ENCODE data around the gene TET2.

TET2 gene

GRCh38 chr4:105208561-105208960 is 61.9 kb downstream of the TET2 start:
- TF ChIP-seq CTCF (conservative IDR thresholded peaks at IDR 0.05): no peak
- no peak for TF ChIP-seq ZFX (IDR thresholded peaks at IDR 0.05)
- no peak overlapping the region for H3K27ac ChIP-seq

GRCh38 chr4:105210916-105211315 is 64.2 kb downstream of the TET2 start:
- TF ChIP-seq CTCF (conservative IDR thresholded peaks at IDR 0.05): no peak
- TF ChIP-seq ZFX (IDR thresholded peaks at IDR 0.05): no peak
- H3K27ac ChIP-seq: no peak overlapping the region

- H3K27ac ChIP-seq: no peak overlapping the region
- no peak for TF ChIP-seq CTCF (conservative IDR thresholded peaks at IDR 0.05)
- TF ChIP-seq ZFX (IDR thresholded peaks at IDR 0.05): no peak
Measured at GRCh38 chr4:105215609-105216313, 69.1 kb downstream of the TET2 start.

GRCh38 chr4:105225500-105225899 is 78.8 kb downstream of the TET2 start:
- no peak overlapping the region for H3K27ac ChIP-seq
- TF ChIP-seq CTCF (conservative IDR thresholded peaks at IDR 0.05): no peak
- no peak for TF ChIP-seq ZFX (IDR thresholded peaks at IDR 0.05)

- H3K27ac ChIP-seq: no peak overlapping the region
Measured at GRCh38 chr4:105227054-105227453, 80.4 kb downstream of the TET2 start.

GRCh38 chr4:105230287-105230686 is 83.6 kb downstream of the TET2 start:
- no peak overlapping the region for H3K27ac ChIP-seq
- TF ChIP-seq ZFX (IDR thresholded peaks at IDR 0.05) (no peak), CTCF (conservative IDR thresholded peaks at IDR 0.05) (no peak)

More at GRCh38 chr4:105227054-105227453, 80.4 kb downstream of the TET2 start:
- TF ChIP-seq CTCF (conservative IDR thresholded peaks at IDR 0.05): no peak
- TF ChIP-seq ZFX (IDR thresholded peaks at IDR 0.05): no peak

GRCh38 chr4:105232374-105232773 is 85.7 kb downstream of the TET2 start:
- TF ChIP-seq CTCF (conservative IDR thresholded peaks at IDR 0.05): no peak
- TF ChIP-seq ZFX (IDR thresholded peaks at IDR 0.05): no peak
- H3K27ac ChIP-seq: no peak overlapping the region

Data from C4-2B (cell line).